Vagina (tissue), 2 donors: Measurements from ENCODE around the gene CLCN6.

Experiments
- CTCF ChIP-seq, 3 experiments: fragments of 450-650 bp in 2 of 3; fragments of 200-600 bp in 1 of 3; sonication (generic) in 1 of 3; IDR thresholded peaks; one replicate each; pipeline ENCODE4 v1.5.1; 2017 to 2019; ENCODE audit warnings: antibody characterized with exemption in 3 of 3, mild to moderate bottlenecking in 2 of 3, moderate library complexity in 2 of 3
- POLR2AphosphoS5 ChIP-seq, 2 donors: sonication (generic); formaldehyde crosslinking; IDR thresholded peaks; one replicate each; pipeline ENCODE4 v1.9.0; 2017; ENCODE audit warnings: antibody characterized with exemption in 2 of 2, mild to moderate bottlenecking in 2 of 2, low read depth in 1 of 2; ENCODE audit not compliant: insufficient read depth in 1 of 2

GRCh38 chr1:11802616-11802972 is 3.4 kb upstream of the CLCN6 start:
- no peak for TF ChIP-seq CTCF (IDR thresholded peaks at IDR 0.05)
- no peak for TF ChIP-seq POLR2AphosphoS5 (IDR thresholded peaks at IDR 0.05; ENCODE audit: insufficient read depth in 1 of 2, low read depth in 1 of 2)
